HAP-1 (cell line): ENCODE results near the gene RCOR1.
"Not testable (repeated sequence)": the region's sequence is repeated elsewhere in the genome, so short reads cannot be mapped to it uniquely, and the experiment has no call there.

Source experiments
- DNase-seq, 2 experiments: peaks; one replicate each; pipeline ENCODE4 v3.0.0-alpha.2; 2016 to 2020; ENCODE audit warnings: low spot score in 2 of 2
- H3K27me3 ChIP-seq: fragments of 250-450 bp; sonication (Bioruptor Pico); 2 replicates; pipeline ENCODE4 v1.5.1; 2020; ENCODE audit warnings: low read depth, mild to moderate bottlenecking, moderate library complexity
- H3K36me3 ChIP-seq: fragments of 250-450 bp; sonication (Bioruptor Pico); replicated peaks from 2 replicates; pipeline ENCODE4 v1.5.1; 2020; ENCODE audit warnings: mild to moderate bottlenecking
- H3K4me1 ChIP-seq: fragments of 250-450 bp; sonication (Bioruptor Pico); 2 replicates; pipeline ENCODE4 v1.5.1; 2020; ENCODE audit warnings: mild to moderate bottlenecking
- H3K4me3 ChIP-seq: fragments of 250-450 bp; sonication (Bioruptor Pico); 2 replicates; pipeline ENCODE4 v1.5.1; 2020; ENCODE audit warnings: mild to moderate bottlenecking, moderate library complexity
- H3K9me3 ChIP-seq: fragments of 250-450 bp; sonication (Bioruptor Pico); 2 replicates; pipeline ENCODE4 v1.5.1; 2020; ENCODE audit warnings: mild to moderate bottlenecking, moderate library complexity
- in situ Hi-C: fragments of 300-500 bp; cut with MboI; formaldehyde crosslinking; loops from 3 replicates; pipeline ENCODE4 v1.14.3; 2020; ENCODE audit warnings: low sequenced_read_pairs, inconsistent platforms, mixed read lengths

RCOR1 gene

DNA sequence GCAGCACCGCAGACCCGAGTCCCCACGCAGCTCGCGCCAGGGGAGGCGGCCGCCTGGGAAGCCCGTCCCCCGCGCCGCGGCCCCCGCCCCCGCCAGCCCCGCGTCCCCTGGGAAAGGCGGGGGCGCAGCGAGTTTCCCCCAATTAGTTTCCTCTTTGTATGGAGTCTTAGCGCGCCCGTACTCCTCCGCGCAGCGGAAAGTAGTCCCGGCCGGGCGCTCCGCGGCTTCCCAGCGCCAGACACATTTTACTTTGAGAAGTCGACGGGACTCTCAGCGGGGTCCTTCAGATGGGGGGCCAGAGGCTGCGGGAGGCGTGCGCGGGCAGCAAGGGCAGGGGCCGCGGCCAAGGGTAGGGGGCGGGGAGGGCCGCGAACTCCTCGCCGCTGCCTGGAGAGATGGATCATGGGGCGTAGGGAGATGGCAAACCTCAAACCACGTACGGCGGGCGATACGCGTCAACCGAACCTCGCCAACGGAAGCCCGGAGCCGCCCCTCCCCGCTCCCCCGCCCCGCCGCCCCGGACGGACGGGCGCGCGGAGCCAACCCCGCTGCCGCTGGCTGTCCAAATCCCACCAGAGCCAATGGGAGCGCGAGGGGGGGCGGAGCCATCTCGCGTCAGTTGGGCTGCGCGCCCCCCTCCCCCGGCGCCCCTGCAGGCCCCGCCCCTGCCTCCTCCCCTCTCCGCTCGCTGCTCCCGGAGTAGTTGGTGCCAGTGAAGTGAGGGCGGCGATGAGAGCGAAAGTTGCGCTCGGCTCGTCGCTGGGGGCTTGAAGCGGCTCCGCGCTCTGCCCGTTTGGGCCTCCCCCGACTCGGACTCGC lies at the start of gene RCOR1:
Gene RCOR1, plus strand, starts transcription at position 706 of the 819 bp plus-strand sequence. CDS start 238 bp downstream, outside the sequence.
- in situ Hi-C loops: no loop called here
- Histone ChIP-seq H3K4me3 (peak within 1 kb of the TSS; percentile 99), H3K4me1 (peaks cover 9% of the 10 kb centered on the region), H3K9me3 (no peaks in the 10 kb centered on the region), H3K36me3 (no peaks in the 10 kb centered on the region; the same call in 1 of the 2 replicates), H3K27me3 (no peaks in the 10 kb centered on the region)
- DNase-seq: peak; percentile 92 to 98

DNA sequence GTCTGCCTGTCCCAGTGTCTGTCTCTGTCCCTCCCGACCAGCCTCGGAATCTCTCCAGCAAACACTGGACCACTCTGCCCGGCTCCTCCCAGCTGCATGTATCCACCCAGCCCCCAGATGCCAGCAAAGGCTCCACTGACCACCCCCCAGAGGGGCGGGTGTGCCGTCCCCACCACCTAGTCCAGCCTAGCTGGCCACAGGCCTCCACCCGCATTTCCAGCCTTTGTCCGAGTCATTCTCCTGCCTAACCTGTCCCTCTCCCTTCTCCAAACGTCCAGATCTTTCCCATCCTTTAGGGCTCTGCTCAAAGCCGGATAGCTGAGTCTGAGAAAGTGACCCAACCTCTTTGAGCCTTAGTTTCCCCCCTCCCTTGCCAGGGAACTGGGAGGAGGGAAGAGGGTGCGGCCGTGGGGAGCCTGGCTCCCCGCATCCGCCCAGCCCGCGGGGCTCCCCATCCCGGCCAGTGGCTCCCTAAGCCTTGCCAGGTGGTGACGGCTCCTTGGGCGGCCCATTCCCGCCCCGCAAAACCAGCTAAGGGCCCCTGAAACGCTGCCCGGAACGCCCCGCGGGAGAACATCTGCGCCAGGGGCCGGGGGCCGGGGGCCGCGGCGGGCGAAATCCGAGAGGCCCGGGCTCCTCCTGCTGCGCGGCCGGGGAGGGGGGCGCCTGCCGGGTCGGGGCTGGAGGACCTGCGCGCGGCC lies 48.3 kb upstream of the RCOR1 start:
- H3K9me3 ChIP-seq: no peaks in the 10 kb centered on the region
- no peaks in the 10 kb centered on the region for H3K36me3 ChIP-seq
- H3K27me3 ChIP-seq: no peaks in the 10 kb centered on the region
- DNase-seq: no peak
- no peak overlapping the region for H3K4me3 ChIP-seq
- peaks cover 12% of the 10 kb centered on the region for H3K4me1 ChIP-seq
- in situ Hi-C loops: no loop called here

DNA sequence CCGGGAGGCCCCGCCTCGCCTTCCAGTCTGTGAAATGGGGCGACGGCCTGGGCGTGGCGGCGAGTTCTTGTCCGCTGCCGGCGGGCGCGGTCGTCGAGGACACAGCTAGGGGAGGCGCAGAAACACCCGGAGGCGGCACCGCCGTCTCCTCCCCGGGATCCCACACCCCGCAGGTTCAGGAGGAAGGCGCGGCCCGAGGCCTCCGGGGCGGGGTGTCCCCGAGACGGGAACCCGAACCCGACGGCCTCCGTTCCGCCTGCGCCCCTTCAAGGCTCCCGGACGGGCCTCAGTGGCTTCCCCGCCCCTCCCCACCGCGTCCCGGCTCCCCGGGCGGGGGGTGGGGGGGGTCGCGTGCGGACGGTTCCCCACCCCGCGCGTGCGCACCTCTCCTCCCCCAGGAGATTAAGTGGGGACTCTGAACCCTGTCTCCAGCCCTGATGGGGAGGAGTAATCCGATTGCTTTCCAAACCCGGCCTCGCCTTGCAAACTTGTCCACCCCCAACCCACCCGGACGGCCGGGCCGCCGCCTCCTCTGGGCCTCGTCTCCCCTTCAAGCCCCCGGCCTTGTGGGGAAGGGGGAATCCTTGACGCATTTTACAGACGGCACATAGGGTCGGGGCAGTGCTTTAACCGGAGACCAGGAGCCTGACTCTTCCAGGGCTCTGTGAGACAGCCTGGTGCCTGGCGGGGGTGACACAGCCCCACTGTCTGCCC lies 47.5 kb upstream of the RCOR1 start:
- Histone ChIP-seq H3K4me1 (peaks cover 6% of the 10 kb centered on the region), H3K4me3 (no peak overlapping the region), H3K27me3 (no peaks in the 10 kb centered on the region), H3K9me3 (no peaks in the 10 kb centered on the region), H3K36me3 (no peaks in the 10 kb centered on the region)
- DNase-seq: no peak
- in situ Hi-C loops: no loop called here

DNA sequence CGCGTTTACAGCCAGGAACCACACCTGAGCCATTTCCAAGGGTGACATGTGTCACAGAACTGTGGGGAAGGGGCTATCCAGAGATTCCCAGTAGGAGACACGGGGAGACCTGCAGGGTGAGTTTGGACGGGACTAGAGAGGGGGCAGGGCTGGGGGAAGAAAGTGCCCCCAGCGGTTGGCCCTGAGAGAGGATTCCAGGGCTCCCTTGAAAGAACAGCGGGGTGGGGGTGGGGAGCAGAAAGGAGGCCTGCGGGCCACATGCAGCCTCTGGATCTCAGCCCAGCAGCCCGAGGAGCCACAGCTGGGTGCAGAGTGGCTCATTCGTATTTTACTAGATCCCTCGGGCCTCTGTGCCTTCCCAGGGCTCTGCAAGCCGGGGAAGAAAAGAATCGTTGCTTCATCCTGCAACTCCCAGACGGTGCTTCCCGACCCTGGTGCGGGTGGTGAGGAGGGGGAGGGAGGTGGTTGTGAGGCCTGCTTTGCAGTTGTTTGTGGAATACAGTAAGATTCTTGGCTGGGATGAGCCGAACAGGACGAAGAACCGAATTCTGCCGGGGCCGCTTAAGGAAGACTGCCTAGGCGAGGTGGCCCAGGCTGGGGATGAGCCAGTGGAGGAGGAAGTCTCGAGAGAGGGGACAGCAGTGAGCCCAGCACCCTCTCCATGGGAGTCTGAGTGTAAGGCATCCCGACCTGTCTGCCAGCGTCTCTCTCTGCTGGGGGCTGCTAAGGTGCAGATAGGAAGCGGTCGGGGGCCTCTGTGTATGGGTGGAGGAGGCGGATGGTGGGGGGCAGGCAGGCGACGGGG lies 46.8 kb upstream of the RCOR1 start:
- Histone ChIP-seq H3K4me3 (no peak overlapping the region), H3K4me1 (no peaks in the 10 kb centered on the region), H3K27me3 (no peaks in the 10 kb centered on the region), H3K36me3 (no peaks in the 10 kb centered on the region), H3K9me3 (no peaks in the 10 kb centered on the region)
- in situ Hi-C loops: no loop called here
- DNase-seq: no peak

DNA sequence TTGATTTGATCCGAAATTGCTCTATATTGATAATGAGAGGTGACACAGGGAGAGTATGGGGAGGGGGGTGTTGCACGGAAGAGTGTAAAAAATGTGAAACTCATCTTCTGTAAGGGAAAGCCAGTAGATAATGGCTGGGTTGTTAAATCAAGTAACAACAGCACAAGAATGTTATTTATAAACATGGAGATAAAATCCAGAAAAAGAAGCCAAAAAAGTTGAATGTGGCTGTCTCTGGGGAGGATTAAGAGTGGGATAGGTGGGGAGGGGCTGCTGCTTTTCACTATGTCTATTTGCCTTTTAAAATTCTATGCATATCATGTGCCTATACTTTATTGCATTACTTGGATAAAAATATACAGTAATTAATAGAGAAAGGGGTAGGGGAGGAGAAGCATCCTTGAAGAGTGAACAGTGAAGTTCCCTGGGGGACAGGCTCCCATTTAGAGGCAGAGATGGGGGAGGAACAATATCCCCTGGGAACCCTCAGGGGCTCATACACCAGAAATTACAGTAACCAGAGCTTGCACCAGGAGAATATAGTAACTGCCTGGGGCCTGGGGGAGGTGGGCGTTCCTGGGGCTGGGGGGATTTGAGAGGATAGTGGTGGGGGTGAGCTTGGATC lies 43.7 kb upstream of the RCOR1 start:
- in situ Hi-C loops: no loop called here
- Histone ChIP-seq H3K9me3 (no peaks in the 10 kb centered on the region), H3K4me3 (no peak overlapping the region), H3K4me1 (no peaks in the 10 kb centered on the region), H3K27me3 (no peaks in the 10 kb centered on the region), H3K36me3 (no peaks in the 10 kb centered on the region)
- DNase-seq: no peak

DNA sequence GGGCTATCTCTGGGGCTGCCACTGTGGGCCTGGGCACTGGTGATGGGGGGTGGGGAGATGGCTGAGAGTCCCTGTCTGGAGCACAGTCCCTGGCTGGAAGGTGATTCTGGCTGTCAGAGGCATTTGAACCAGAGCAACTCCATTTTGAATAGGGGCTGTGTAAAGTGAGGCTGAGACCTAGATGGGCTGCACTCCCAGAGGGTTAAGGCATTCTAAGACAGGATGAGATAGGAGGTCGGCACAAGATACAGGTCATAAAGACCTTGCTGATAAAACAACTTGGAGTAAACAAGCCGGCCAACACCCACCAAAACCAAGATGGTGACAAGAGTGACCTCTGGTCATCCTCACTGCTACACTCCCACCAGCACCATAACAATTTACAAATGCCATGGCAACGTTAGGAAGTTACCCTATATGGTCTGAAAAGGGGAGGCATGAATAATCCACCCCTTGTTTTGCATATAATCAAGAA lies 41.5 kb upstream of the RCOR1 start:
- H3K36me3 ChIP-seq, H3K9me3 ChIP-seq, DNase-seq, H3K4me1 ChIP-seq, in situ Hi-C loops, H3K4me3 ChIP-seq, H3K27me3 ChIP-seq: not testable (repeated sequence)

DNA sequence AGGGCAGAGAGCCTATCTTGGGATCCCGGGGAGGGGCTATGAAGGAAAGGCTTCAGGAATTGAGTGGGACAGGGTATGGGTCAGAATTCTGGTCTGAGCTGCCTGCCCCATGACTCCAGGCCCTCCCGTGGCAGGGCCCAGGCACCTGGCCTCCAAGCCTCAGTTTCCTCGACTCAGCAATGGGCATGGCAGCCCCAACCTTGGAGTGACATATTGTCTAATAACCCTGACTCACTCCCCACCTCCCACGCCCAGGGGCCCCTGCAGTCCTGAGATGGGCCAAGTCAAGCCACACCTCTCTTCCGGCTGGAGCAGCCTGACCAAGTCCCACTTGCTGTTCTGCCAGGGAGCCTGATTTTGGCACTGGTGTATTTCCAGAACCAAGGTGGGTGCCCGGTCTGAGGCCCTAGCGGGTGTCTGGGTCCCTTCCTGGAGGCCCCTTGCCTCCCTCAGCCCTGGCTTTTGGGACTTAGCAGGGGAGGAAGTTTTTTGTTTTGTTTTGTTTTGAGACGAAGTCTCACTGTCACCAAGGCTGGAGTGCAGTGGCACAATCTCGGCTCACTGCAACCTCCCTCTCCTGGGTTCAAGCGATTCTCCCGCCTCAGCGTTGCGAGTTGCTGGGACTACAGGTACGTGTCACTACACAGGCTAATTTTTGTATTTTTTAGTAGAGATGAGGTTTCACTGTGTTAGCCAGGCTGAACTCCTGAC lies 40.3 kb upstream of the RCOR1 start:
- Histone ChIP-seq H3K4me1 (no peaks in the 10 kb centered on the region), H3K36me3 (no peaks in the 10 kb centered on the region), H3K4me3 (no peak overlapping the region), H3K27me3 (no peaks in the 10 kb centered on the region), H3K9me3 (no peaks in the 10 kb centered on the region)
- in situ Hi-C loops: no loop called here
- no peak for DNase-seq

DNA sequence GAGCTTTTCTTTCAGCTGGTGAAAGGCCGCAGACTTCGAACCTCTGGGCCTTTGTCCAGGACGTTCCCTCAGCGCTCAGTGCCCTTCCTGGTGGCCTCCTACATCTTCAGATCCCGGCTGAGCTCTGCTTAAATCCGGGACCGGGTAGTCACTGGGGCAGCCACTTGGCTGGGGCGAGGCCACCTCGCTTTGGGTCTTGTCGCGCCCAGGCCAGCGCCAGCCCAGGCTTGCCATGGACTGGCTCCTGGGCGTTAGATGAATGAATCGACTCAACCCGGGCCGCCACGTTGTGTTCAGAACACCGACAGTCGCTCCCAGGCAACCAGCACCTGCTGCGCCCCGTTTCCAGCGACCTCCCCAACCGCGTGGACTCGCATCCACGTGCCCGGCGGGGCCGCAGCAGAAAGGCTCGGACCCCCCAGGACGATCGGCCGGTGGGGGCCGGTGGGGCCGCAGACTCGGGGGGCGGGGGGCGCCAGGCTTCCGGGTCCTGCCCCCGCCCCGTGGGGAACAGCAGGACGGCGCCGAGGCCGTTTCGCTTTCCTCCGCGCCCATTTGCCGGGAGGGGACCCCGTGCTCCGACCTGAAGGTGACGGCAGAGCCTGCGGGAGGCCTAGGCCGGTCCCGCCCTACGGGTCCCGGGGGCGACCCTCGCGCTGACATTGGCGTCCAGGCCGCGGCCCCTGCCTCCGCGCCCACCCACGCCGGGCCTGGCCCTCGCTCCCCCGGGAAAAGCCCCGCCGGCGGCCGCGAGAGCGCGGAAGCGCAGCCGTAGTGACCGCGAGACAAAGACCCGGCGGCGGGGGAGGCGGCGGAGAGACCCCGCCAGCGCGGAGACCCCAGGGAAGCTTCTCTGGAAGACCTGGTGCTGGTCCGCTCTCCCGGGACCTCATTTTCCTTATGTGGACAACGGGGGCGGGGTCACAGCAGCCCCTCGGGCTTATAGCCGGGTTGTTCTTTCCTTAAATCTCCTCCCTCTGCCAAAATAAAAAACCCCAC lies 37.3 kb upstream of the RCOR1 start:
- Histone ChIP-seq H3K4me3 (no peak overlapping the region), H3K4me1 (no peaks in the 10 kb centered on the region), H3K27me3 (no peaks in the 10 kb centered on the region), H3K9me3 (no peaks in the 10 kb centered on the region), H3K36me3 (no peaks in the 10 kb centered on the region)
- DNase-seq: no peak
- in situ Hi-C loops: no loop called here

DNA sequence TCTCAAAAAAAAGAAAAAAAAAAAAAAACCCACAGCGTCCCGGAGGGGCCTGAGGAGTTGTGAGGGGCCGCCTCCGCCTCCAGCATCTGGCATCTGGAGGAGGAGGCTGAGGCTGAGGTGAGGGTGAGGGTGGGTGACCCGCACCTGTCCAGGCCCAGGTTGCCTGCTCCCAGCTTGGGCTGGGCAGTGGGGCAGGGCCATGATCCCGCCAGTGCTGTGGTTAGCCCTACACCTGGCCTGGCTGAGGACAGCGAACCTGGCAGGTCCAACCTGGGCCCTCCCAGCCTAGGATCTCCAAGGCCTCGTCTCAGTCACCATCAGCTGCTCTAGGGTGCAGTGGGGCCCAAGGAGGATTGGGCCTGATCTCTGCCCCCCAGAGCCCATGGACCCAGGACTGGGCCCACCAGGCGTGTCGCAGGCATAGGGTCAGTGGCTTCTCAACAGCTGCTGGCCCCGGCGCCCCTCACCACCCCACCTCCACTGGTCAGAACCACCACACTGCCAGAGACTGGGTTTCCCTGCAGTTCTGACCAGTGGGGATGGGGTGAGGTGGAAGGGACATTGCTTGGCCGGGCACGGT lies 36.3 kb upstream of the RCOR1 start:
- DNase-seq: no peak
- H3K4me1 ChIP-seq: no peaks in the 10 kb centered on the region
- in situ Hi-C loops: no loop called here
- H3K27me3 ChIP-seq: no peaks in the 10 kb centered on the region
- H3K9me3 ChIP-seq: no peaks in the 10 kb centered on the region
- H3K36me3 ChIP-seq: no peaks in the 10 kb centered on the region
- H3K4me3 ChIP-seq: no peak overlapping the region

DNA sequence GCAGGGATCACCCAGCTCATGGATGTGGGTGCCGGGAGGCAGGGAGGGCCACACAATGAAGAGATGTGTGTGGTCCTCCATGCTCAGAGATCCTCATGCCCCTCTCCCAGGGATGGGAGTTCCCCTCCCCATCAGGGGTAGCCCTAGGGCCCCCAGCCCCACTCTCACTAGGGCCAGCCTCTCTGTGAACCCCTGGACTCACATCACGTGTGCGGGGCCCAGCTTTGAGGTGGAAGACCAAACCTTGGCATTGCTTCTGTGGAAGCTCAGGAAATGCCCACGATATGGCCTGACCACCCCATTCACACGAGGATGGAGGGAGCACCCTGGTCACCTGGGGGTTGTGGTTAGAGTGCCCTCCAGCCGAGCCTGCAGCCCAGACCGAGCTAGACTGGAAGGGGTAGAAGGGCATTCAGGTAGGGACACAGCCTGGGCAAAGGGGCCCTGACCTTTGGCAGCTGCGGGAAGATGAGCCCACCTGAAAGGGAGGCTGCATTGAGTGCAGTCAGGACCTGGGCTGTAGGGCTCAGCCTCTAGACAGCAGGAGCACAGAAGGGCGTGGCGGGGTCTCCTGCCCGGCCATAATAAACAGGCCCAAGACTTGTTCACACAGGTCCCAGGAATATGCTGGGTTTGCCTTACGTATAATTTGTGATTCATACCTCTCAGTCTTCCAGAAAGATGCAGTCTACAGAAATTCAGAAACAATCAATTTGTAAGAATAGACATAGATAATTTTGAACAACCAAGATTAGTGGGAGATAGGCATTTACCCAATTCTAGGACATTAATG lies 34.8 kb upstream of the RCOR1 start:
- Histone ChIP-seq H3K27me3 (no peaks in the 10 kb centered on the region), H3K4me1 (no peaks in the 10 kb centered on the region), H3K36me3 (no peaks in the 10 kb centered on the region), H3K4me3 (no peak overlapping the region), H3K9me3 (no peaks in the 10 kb centered on the region)
- no peak for DNase-seq
- in situ Hi-C loops: no loop called here

DNA sequence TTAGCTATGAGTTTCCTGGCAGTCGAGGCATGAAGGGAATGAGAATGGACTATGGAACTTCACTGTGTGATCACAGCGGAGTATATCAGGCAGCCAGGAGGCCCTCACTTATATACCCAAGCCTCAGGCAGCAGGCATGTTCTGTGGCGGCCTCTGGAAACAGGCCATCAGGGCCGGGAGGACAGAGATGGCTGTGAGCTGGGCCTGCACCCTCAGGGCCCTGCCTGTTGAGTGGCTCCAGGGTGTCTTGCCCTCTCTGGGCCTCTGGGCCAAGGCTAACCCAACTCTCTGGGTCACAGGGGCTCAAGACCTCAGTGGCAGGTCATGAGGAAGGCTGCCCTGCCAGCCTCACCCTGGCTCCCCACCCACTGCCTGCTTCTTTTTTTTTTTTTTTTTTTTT lies 33.9 kb upstream of the RCOR1 start:
- no peaks in the 10 kb centered on the region for H3K27me3 ChIP-seq
- peaks cover 5% of the 10 kb centered on the region; the same call in 1 of the 2 replicates for H3K9me3 ChIP-seq
- in situ Hi-C loops: no loop called here
- no peak overlapping the region for H3K4me3 ChIP-seq
- no peak for DNase-seq
- no peaks in the 10 kb centered on the region for H3K4me1 ChIP-seq
- H3K36me3 ChIP-seq: no peaks in the 10 kb centered on the region
